ENCODE measurements around the gene ARPC4.

DNA sequence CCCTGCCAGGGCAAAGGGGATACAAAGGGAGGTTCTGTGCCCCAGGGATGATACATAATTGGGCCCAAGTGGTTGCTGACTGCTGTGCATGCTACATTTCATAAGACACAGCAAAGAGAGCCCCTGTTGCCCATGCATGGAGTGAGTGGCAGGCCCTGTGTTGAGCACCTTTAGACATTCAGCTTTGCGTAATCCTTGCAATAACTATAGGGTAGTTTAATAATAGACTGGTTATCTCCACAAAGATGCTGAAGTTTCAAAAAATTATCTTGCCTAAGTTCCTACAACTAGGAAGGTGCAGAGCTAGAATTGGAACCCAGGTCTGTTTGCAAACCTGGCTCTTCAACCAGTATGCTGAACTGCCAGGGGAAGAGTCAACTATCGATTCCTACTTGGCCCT, 44.9 kb upstream of the ARPC4 start:
- TF ChIP-seq, protein P1, sequence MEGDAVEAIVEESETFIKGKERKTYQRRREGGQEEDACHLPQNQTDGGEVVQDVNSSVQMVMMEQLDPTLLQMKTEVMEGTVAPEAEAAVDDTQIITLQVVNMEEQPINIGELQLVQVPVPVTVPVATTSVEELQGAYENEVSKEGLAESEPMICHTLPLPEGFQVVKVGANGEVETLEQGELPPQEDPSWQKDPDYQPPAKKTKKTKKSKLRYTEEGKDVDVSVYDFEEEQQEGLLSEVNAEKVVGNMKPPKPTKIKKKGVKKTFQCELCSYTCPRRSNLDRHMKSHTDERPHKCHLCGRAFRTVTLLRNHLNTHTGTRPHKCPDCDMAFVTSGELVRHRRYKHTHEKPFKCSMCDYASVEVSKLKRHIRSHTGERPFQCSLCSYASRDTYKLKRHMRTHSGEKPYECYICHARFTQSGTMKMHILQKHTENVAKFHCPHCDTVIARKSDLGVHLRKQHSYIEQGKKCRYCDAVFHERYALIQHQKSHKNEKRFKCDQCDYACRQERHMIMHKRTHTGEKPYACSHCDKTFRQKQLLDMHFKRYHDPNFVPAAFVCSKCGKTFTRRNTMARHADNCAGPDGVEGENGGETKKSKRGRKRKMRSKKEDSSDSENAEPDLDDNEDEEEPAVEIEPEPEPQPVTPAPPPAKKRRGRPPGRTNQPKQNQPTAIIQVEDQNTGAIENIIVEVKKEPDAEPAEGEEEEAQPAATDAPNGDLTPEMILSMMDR (IDR thresholded peaks at IDR 0.05): no peak
- TF ChIP-seq POLR2A (IDR thresholded peaks at IDR 0.05; ENCODE audit: low read depth): no peak
- TF ChIP-seq POLR2AphosphoS5 (IDR thresholded peaks at IDR 0.05): no peak

All from esophagus muscularis mucosa (tissue), 3 donors.